Subcutaneous adipose tissue (tissue), 4 donors: ENCODE measurements around the gene ARMH1. TPM values are rescaled to one million over a fixed set of nuclear protein-coding genes. Genes with fewer than 3 reads are reported as not detected.

Experiments used
- CTCF ChIP-seq: fragments of 450-650 bp; IDR thresholded peaks from one replicate; pipeline ENCODE4 v1.5.1; 2016; ENCODE audit warnings: low read depth, mild to moderate bottlenecking, control low read depth, antibody characterized with exemption, moderate library complexity
- total RNA-seq, 4 donors: library from RNA; depleted of rRNA; stranded (reverse); fragments of >200 nt; gene quantifications; one replicate each; pipeline ENCODE4 v1.1.0, GENCODE V29; 2016

The ARMH1 gene
- total RNA-seq, 4 donors from 2014 or later = 2.4 to 18.9 TPM; not detected in 2

GRCh38 chr1:44679468-44679867, 5.0 kb downstream of the ARMH1 start:
- TF ChIP-seq CTCF = no peak

- no peak for TF ChIP-seq CTCF
Measured at GRCh38 chr1:44681905-44682882, 7.7 kb downstream of the ARMH1 start.

- TF ChIP-seq CTCF = no peak
Measured at GRCh38 chr1:44682883-44683265, 8.4 kb downstream of the ARMH1 start.

- no peak for TF ChIP-seq CTCF
Measured at GRCh38 chr1:44684525-44684924, 10.0 kb downstream of the ARMH1 start.

GRCh38 chr1:44685218-44685617, 10.7 kb downstream of the ARMH1 start:
- TF ChIP-seq CTCF = no peak

- TF ChIP-seq CTCF = no peak
Measured at GRCh38 chr1:44685881-44686280, 11.4 kb downstream of the ARMH1 start.

GRCh38 chr1:44688760-44689446, 14.4 kb downstream of the ARMH1 start:
- TF ChIP-seq CTCF = no peak
